A172 (cell line): ENCODE measurements around the gene FAAP100. TPM values are rescaled to one million over a fixed set of nuclear protein-coding genes. Genes with fewer than 3 reads are reported as not detected.
"Not testable (repeated sequence)": the region's sequence is repeated elsewhere in the genome, so short reads cannot be mapped to it uniquely, and the experiment has no call there.

ENCODE experiments used
- DNase-seq: peaks from one replicate; pipeline ENCODE4 v3.0.0-alpha.2; 2015; ENCODE audit warnings: low spot score
- total RNA-seq: library from RNA; depleted of rRNA; stranded (reverse); fragments of >200 nt; shearing (Covaris generic); gene quantifications from 2 replicates; pipeline ENCODE4 v1.2.3, GENCODE V29; 2014

FAAP100 gene
- total RNA-seq, 1 experiment from 2014 or later = 39.9 TPM

- no peak for DNase-seq
Measured at GRCh38 chr17:81538651-81539570, 13.2 kb downstream of the FAAP100 start.

GRCh38 chr17:81537856-81538555 is 14.1 kb downstream of the FAAP100 start:
- DNase-seq = no peak

- no peak for DNase-seq
Measured at GRCh38 chr17:81537343-81537855, 14.8 kb downstream of the FAAP100 start.

- no peak for DNase-seq
Measured at GRCh38 chr17:81536299-81537290, 15.6 kb downstream of the FAAP100 start.

- DNase-seq = no peak
Measured at GRCh38 chr17:81535480-81536298, 16.5 kb downstream of the FAAP100 start.

- no peak for DNase-seq
Measured at GRCh38 chr17:81535007-81535328, 17.2 kb downstream of the FAAP100 start.

- peak; percentile 23 for DNase-seq
Measured at GRCh38 chr17:81534157-81535006, 17.8 kb downstream of the FAAP100 start.

GRCh38 chr17:81533339-81534141 is 18.6 kb downstream of the FAAP100 start:
- no peak for DNase-seq

- no peak for DNase-seq
Measured at GRCh38 chr17:81532490-81533287, 19.5 kb downstream of the FAAP100 start.

GRCh38 chr17:81531998-81532404 is 20.2 kb downstream of the FAAP100 start:
- not testable (repeated sequence) for DNase-seq

GRCh38 chr17:81531013-81531412 is 21.1 kb downstream of the FAAP100 start:
- DNase-seq = not testable (repeated sequence)

- no peak for DNase-seq
Measured at GRCh38 chr17:81529437-81529803, 22.7 kb downstream of the FAAP100 start.

GRCh38 chr17:81528651-81529436 is 23.3 kb downstream of the FAAP100 start:
- no peak for DNase-seq

- no peak for DNase-seq
Measured at GRCh38 chr17:81528384-81528650, 23.8 kb downstream of the FAAP100 start.

GRCh38 chr17:81527591-81528383 is 24.4 kb downstream of the FAAP100 start, which contains the start of gene FSCN2:
Gene FSCN2, plus strand, starts transcription at chr17:81528377. Its CDS starts 155 bp downstream, at chr17:81528532.
- no peak for DNase-seq
